SK-N-SH (cell line): ENCODE results near the gene NT5M.

Source experiments
- EP300 ChIP-seq, 2 experiments: IDR thresholded peaks; 2 replicates each; pipeline versions ENCODE4 v1.4.0 to v1.6.1; 2012; ENCODE audit warnings: borderline replicate concordance in 1 of 2, low read depth in 1 of 2, low read length in 1 of 2
- EZH2phosphoT487 ChIP-seq: fragments of 200-600 bp; sonication (generic); IDR thresholded peaks from 2 replicates; pipeline ENCODE4 v1.6.1; 2017; ENCODE audit warnings: low read depth, mixed run types, mild to moderate bottlenecking, antibody characterized with exemption, moderate library complexity, borderline replicate concordance
- FOXM1 ChIP-seq: IDR thresholded peaks from 2 replicates; pipeline ENCODE4 v1.4.0; 2012; ENCODE audit warnings: low read depth, mild to moderate bottlenecking
- NFIC ChIP-seq: IDR thresholded peaks from 2 replicates; pipeline ENCODE4 v1.4.0; 2012; ENCODE audit warnings: borderline replicate concordance
- POLR2AphosphoS5 ChIP-seq: IDR thresholded peaks from 2 replicates; pipeline ENCODE4 v1.6.1; 2012; ENCODE audit warnings: low read depth, low read length
- RCOR1 ChIP-seq: fragments of 150-350 bp; IDR thresholded peaks from 2 replicates; pipeline ENCODE4 v1.6.1; 2017; ENCODE audit warnings: antibody characterized with exemption, low read length
- SMC3 ChIP-seq: IDR thresholded peaks from 2 replicates; pipeline ENCODE4 v1.6.1; 2012; ENCODE audit warnings: low read depth, low read length, improper control_type of control experiment
- YY1 ChIP-seq: IDR thresholded peaks from 2 replicates; pipeline ENCODE4 v1.4.0; 2012; ENCODE audit warnings: low read depth, mild to moderate bottlenecking
- TF ChIP-seq, protein P1 (sequence below): fragments of 200-600 bp; sonication (generic); IDR thresholded peaks from 2 replicates; pipeline ENCODE4 v1.6.1; 2017; ENCODE audit warnings: antibody characterized with exemption, mild to moderate bottlenecking, moderate library complexity
- TF ChIP-seq, protein P2 (sequence below): IDR thresholded peaks from 2 replicates; pipeline ENCODE4 v1.6.1; 2012; ENCODE audit warnings: mild to moderate bottlenecking, low read depth, low read length, moderate library complexity

DNA sequence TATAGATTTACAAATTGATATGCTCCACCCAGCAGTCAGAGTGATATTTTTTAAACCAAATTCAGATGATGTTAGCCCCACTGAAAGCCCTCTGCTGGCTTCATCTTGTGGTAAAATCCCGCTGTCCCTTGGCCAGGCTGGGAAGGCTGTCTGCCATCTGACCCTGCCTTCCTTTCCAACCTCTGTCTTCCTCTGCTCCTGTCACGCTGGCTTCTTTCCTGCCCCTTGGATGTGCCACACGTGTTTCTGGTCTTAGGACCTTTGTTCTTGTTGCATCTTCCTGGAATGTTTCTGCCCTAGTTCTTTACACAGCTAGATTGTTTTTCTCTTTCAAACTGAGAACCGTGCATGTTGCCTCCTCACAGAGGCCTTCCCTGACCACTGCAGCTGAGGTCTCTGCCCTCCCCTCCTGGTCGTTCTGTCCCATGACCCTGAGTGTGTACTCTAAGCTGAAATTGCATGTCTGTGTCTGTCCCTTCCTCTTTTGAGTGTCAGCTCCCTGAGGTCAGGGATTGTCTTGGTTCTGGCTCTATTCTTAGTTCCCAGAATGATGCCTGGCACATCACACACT lies 11.4 kb downstream of the NT5M start:
- TF ChIP-seq EP300 (IDR thresholded peaks at IDR 0.05; ENCODE audit: borderline replicate concordance in 1 of 2, low read depth in 1 of 2, low read length in 1 of 2) (no peak), YY1 (no peak), RCOR1 (no peak), EZH2phosphoT487 (no peak), POLR2AphosphoS5 (no peak), FOXM1 (no peak), NFIC (no peak), SMC3 (no peak)
- TF ChIP-seq, protein P1, sequence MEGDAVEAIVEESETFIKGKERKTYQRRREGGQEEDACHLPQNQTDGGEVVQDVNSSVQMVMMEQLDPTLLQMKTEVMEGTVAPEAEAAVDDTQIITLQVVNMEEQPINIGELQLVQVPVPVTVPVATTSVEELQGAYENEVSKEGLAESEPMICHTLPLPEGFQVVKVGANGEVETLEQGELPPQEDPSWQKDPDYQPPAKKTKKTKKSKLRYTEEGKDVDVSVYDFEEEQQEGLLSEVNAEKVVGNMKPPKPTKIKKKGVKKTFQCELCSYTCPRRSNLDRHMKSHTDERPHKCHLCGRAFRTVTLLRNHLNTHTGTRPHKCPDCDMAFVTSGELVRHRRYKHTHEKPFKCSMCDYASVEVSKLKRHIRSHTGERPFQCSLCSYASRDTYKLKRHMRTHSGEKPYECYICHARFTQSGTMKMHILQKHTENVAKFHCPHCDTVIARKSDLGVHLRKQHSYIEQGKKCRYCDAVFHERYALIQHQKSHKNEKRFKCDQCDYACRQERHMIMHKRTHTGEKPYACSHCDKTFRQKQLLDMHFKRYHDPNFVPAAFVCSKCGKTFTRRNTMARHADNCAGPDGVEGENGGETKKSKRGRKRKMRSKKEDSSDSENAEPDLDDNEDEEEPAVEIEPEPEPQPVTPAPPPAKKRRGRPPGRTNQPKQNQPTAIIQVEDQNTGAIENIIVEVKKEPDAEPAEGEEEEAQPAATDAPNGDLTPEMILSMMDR, result no peak
- TF ChIP-seq, protein P2, sequence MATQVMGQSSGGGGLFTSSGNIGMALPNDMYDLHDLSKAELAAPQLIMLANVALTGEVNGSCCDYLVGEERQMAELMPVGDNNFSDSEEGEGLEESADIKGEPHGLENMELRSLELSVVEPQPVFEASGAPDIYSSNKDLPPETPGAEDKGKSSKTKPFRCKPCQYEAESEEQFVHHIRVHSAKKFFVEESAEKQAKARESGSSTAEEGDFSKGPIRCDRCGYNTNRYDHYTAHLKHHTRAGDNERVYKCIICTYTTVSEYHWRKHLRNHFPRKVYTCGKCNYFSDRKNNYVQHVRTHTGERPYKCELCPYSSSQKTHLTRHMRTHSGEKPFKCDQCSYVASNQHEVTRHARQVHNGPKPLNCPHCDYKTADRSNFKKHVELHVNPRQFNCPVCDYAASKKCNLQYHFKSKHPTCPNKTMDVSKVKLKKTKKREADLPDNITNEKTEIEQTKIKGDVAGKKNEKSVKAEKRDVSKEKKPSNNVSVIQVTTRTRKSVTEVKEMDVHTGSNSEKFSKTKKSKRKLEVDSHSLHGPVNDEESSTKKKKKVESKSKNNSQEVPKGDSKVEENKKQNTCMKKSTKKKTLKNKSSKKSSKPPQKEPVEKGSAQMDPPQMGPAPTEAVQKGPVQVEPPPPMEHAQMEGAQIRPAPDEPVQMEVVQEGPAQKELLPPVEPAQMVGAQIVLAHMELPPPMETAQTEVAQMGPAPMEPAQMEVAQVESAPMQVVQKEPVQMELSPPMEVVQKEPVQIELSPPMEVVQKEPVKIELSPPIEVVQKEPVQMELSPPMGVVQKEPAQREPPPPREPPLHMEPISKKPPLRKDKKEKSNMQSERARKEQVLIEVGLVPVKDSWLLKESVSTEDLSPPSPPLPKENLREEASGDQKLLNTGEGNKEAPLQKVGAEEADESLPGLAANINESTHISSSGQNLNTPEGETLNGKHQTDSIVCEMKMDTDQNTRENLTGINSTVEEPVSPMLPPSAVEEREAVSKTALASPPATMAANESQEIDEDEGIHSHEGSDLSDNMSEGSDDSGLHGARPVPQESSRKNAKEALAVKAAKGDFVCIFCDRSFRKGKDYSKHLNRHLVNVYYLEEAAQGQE, result no peak
